Amygdala (tissue), 56 donors: Measurements from ENCODE around the gene MGST2.

Experiments used
- DNase-seq, 56 donors: peaks; one replicate each; lab custom pipeline; 2025; lab: John Stamatoyannopoulos, UW

MGST2 gene

DNA sequence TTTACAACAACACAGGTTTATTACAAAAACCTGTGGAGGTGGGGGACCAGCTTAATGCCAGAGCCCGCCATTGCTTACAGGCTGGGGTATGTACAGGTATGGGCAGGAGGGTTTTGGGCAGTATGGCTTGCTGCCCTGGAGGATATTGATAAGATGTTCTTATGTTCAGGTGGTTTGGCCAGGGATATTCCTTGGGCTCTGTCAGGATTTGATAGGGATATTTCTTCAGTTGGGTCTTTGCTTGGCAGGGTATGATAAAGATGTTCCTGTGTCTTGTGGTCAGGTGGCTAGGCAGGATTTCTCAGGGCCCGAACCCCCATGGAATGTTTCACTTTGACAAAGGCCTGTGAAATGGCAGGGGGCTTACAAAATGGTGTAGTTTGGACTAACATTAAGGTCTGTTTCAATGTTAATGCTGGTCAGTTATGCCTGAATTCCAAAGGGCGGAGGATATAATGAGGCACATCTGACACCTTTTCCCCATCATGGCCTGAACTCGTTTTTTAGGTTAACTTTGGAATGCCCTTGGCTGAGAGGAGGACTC, 3.1 kb downstream of the MGST2 start:
- no peak for DNase-seq

DNA sequence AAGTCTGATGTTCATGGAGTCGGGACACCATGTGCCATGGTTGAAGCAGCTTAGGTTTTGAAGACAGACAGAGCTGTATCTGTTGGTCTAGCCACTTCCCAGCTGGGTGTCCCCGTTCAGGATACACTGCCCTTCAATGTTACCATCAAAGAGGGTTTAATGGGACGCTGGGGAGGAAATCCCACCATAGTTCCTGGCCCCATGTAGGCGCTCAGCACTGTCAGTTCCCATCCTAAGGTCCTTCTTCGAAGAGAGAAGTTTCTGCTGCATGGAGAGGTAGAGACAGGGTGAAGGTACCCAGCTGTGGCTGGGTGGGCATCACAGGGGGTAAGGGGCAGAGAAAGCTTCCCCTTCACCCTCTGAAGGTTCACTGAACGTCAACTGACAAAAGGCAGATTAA, 3.7 kb downstream of the MGST2 start:
- no peak for DNase-seq

- DNase-seq, result no peak
These were observed 4.3 kb downstream of the MGST2 start for GRCh38 chr4:139669890-139670289.

DNA sequence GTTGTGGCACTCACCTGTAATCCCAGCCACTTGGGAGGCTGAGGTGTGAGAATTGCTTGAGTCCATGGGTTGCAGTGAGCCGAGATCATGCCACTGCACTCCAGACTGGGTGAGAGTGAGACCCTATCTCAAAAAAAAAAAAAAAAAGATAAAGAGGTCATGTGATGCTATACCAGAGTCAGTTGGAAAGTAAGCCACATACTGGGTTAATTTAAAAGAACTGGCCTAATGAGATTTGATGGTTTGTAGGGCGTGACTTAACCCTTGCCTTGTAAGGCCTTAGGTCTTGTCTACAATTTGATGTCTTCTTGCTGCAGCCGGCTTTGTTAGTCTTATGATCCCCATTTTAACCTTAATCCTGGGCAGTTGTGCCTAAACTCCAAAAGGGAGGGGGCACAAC, 5.2 kb downstream of the MGST2 start:
- DNase-seq, result no peak

DNA sequence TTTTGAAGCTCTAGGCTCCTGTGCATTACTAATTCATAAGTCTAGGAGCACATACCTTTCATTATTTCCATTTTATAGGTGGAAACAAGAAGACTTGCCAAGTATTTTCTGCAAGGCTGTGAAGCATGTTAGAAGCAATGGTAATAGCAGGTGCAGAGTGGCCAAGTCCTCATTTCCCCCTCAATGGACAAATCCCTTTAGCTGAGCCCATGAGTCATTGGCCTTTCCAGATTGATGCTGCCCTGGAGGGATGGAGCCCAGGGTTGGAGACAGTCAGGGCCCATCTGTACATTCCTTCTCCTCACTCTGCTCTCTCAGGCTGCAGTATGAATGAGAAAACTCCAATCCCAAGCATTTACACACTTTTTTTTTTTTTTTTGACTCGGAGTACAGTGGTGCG, 6.6 kb downstream of the MGST2 start:
- DNase-seq, result no peak

DNA sequence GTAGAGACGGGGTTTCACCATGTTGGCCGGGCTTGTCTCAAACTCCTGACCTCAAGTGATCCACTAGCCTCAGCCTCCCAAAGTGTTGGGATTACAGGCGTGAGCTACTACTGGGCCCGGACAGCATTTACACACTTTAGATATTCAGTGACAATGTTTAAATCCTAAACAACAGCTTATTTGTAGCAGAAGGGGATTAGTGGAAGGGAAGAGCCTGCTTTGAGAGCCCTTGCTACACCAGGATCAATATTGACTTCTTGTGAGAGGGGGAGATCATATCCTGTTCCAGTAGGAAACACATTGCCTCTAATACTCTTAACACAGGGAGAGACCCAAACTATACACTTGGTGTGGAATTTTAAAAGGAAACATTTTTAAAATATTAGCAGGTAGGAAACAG, 7.1 kb downstream of the MGST2 start:
- DNase-seq, result no peak

DNA sequence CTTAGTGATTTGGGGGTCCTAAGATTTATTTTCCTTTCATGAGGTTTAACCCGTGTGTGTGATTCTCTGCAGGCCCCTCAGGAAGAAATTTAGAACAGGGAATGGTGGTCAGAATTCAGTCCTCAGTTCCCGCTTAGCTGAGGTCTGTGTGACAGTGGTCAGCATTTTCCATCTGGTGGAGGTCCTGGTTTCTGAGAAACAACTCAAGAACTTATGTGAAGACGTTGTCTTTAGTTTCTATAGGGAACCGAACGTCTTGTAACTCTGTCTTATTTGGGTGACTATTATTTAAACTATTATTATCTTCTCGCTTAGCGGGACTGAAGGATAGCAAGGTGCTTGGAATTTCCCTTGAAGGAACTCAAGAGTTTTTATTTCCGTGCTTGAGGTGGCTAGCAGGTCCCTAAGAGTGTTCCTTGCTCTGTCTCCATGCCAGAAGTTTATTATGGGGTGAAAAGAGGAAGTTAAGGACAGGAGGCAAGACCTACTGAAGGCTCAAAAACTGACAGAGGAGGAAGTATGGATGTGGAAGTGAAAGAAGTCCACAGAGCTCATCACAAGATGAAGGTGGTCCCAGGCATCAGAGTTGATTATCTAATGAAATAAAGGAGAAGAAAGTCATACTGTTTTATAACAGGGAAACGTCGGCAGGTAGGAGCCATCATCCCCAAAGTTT, 9.4 kb downstream of the MGST2 start:
- DNase-seq, result peak in 1 of 56 donors; percentile 37

- no peak for DNase-seq
These were observed 10.0 kb downstream of the MGST2 start for GRCh38 chr4:139675651-139676050.

- peak in 7 of 56 donors; percentile 4 to 25 (median 14) for DNase-seq
These were observed 10.7 kb downstream of the MGST2 start for GRCh38 chr4:139676365-139676764.

GRCh38 chr4:139676913-139677585, 11.4 kb downstream of the MGST2 start:
- DNase-seq, result no peak

- DNase-seq, result no peak
These were observed 16.7 kb downstream of the MGST2 start for GRCh38 chr4:139682309-139682708.

DNA sequence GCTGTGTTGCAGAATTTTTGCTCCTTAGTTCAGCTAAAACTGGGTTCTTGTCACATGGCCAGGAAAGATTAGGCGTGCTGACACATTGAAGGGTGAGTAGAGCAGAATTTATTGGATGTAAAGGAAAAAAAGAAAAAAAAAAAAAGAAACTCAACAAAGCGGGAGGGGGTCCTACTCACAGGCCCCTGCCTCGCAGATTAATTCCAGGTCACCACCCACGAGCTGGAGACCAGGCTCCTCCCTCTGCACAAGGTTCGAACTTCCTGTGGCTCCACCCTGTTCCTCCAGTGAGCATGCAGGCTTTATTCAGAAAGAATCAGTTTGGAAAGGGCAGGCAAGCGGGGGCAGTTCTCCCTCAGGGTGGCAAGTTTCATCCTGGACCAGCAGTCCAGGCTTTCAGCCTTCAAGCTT, 17.1 kb downstream of the MGST2 start:
- DNase-seq, result no peak

GRCh38 chr4:139684351-139684750, 18.7 kb downstream of the MGST2 start:
- no peak for DNase-seq

DNA sequence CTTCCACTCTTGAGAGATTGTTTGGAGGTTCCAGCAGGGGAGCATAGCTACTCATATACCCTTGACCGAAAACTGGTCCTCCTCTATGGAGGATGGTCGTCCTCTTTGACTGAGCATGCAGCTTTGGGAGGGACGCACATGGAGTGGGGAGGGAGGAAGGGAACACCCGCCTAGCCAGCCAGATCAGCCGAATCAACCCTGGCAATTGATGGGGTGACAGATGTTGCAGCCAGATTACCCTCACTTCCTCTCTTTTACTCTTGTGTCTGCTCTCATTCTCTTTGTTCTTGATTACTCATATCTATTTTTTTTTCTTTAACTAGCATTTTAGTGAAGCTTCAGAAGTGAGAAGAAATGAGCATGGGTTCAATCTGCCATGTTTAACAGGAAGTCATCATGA, 19.6 kb downstream of the MGST2 start:
- no peak for DNase-seq

DNA sequence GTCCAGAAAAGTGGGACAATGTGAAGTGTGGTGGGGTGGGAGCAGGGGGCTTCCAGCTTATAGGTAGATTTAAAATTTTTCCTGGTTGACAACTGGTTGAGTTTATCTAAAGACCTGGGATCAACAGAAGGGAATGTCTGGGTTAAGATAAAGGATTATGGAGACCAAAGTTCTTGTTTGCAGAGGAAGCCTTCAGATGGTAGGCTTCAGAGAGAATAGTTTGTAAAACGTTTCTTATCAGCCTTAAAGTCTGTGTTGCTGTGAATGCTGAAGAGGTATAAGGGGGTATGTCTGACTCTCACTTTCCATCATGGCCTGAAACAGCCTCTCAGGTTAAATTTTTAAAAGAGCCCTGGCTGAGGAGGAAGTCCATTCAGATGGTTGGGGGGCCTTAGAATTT, 20.5 kb downstream of the MGST2 start:
- DNase-seq, result no peak

- no peak for DNase-seq
These were observed 21.4 kb downstream of the MGST2 start for GRCh38 chr4:139686988-139687387.

- DNase-seq, result no peak
These were observed 23.6 kb downstream of the MGST2 start for GRCh38 chr4:139689093-139689722.

DNA sequence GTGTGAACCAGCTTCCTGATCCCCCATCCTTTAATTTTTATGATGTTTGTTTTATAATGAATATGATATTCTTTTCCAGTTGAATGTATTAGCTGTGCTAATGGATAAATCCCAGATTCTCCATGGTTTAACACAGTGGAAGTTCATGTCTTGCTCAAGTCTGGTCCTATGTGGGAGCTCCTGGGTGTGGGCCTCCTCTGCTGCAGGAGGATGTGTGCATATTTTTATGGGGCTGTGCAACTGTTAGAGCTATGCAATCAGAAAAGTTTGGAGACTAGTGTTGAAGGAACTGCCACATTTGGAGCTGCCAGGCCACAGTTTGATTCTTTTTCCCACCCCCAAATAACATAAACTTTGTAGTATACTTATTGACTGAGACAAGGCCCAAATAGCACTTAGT, 24.8 kb downstream of the MGST2 start:
- no peak for DNase-seq

GRCh38 chr4:139692309-139693012, 26.8 kb downstream of the MGST2 start:
- DNase-seq, result no peak

DNA sequence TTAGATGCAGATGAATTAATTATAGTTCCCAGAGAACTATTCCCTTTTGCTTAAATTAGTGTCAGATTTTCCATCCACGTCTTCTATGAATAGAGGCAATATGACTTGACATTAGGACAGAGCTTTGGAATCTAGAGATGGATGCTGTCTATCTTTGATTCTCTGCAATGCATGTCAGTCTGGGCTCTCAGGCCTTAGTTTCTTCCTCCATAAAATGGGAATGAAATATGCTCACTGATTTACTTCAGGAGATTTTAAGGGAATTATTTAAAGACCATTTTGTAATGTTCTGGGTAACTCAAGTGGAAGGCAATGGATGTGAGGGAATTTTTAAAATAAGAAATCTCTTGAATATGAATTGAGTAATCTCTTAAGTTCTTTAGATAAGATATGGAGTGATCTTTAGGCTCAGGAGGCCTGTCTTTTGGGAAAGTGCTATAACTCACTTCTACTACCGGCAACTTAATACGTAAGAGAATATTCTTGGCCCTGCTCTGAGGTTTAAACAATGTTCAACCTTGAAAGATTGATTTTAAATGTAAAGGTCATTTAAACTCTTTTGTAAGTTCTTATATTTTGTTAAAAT, 29.0 kb downstream of the MGST2 start:
- DNase-seq, result no peak

- no peak for DNase-seq
These were observed 30.9 kb downstream of the MGST2 start for GRCh38 chr4:139696491-139696890.
